Cardiac septum (tissue), 1 donor: ENCODE results near the gene SEMG1. TPM values are rescaled to one million over a fixed set of nuclear protein-coding genes. Genes with fewer than 3 reads are reported as not detected.

ENCODE experiments used
- DNase-seq: peaks from one replicate; pipeline ENCODE4 v3.0.0-alpha.2; 2020; ENCODE audit warnings: low spot score
- intact Hi-C: fragments of 100-400 bp; cut with DNase I; formaldehyde crosslinking; loops from one replicate; pipeline ENCODE4 v1.14.0; 2022
- long read RNA-seq: library from polyadenylated mRNA; unstranded; transcript quantifications from one replicate; pipeline ENCODE4 v2.0.0, GENCODE V29; 2021
- total RNA-seq: library from RNA; stranded (reverse); fragmentation: NEBNext Ultra II Directional; extraction: Animal tissue kit (Norgen Biotek cat#: 25700); gene quantifications from one replicate; pipeline ENCODE4 v1.2.1, GENCODE V29; 2021
- donor health status: DM: no; HTN: no; CAD: no.

Gene SEMG1
- not detected for total RNA-seq
- long read RNA-seq, result 0 reads

- intact Hi-C loops, result no loop called here
- no peak for DNase-seq
These were observed at the start of gene SEMG1 for GRCh38 chr20:45206725-45207124. Gene SEMG1 (plus strand): TSS chr20:45207033. CDS start chr20:45207054, 21 bp downstream.

- intact Hi-C loops, result no loop called here
- no peak for DNase-seq
These were observed 48.9 kb upstream of the SEMG1 start for GRCh38 chr20:45157962-45158361.

DNA sequence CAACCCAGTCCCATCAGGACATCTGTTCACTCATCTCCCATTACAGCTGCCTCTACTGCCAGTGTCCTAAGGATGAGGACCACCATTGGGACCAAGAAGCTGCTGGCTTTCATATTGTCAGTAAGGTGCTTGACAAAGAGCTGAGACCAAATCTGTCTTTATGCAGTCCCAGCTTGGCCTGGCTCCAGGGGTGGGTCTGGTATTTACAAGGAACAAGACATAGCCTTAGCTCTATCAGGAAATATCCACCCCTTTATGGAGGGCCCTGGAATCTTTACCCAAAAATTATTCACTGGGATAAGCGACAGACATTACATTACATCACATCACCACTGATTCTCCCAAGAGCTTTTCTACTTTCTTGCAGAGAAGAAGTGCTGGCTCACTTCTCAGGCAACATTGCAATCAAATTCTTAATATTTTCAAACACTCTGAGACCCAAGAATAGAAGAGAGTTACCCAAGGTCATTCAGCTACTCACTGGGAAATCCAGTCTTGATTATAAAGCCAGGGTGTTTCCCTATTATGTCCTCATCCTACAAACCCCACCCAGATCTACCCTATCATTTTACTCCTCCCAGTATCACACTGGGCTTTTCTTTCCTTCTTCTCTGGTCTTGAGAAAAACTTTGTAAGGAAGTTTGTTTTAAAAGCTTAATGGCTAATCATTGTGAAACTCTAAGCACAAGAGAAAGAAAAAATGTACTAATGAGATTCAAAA lies 43.6 kb upstream of the SEMG1 start:
- intact Hi-C loops, result no loop called here
- no peak for DNase-seq

- intact Hi-C loops, result no loop called here
- no peak for DNase-seq
These were observed 41.9 kb upstream of the SEMG1 start for GRCh38 chr20:45164906-45165305.

DNA sequence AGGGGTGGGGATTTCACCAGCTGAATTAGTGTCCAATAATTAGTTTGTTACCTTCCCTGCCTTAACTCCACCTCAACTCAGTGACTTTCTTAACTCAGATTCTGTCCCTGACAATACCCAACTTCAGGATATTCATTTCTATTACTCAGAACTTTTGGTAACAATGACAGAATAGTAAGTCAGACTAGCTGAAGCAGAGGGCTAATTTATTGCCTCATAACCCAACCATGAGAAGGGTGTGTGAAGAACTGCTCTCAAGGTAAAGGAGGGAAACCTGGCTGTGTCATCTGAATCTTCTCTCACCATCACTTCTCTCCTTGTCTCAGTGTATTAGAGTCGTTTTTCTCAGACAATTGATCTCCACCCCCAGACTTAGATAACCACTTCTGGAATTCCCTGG lies 33.3 kb upstream of the SEMG1 start:
- intact Hi-C loops, result no loop called here
- no peak for DNase-seq

- intact Hi-C loops, result no loop called here
- DNase-seq, result no peak
These were observed 32.1 kb upstream of the SEMG1 start, which contains the start of gene PI3 for GRCh38 chr20:45174434-45175364. Gene PI3 (plus strand): TSS chr20:45174902. CDS start chr20:45174923, 21 bp downstream.

DNA sequence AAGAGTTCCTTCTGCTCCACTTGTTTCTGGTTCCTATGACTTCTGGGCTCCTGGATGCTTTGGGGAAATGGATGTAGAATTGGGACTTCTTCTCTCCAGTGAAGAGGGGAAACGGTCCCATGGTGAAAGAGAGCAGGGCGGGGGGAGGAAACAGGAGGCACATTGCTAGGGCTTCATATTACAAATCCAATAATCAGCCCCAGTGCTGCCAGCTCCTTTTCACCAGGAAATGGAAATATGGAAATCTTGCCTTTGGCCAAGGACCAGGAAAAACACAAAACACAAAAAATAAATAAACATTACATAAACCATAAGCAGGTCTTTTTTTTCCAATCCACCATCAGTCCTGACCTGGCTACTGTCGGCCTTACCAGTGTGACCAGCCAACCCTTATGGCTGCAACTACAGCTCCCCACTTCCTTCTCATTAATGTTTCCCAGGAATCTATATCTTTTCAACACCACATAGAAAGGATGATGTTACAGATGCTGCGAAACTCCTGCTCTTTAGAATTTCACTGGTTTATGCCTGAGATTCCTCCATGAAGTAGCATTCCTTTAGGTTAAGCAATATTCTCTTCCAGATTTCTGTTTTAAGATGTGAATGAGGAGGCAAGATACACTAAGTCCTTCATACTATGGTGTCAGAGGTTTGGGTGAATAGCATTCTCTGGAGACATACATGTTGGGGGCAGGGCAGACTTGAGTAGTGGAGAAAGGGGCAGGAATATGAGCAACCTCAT lies 30.1 kb upstream of the SEMG1 start:
- intact Hi-C loops, result no loop called here
- DNase-seq, result no peak

GRCh38 chr20:45179166-45179565 lies 27.7 kb upstream of the SEMG1 start:
- DNase-seq, result no peak
- intact Hi-C loops, result no loop called here

DNA sequence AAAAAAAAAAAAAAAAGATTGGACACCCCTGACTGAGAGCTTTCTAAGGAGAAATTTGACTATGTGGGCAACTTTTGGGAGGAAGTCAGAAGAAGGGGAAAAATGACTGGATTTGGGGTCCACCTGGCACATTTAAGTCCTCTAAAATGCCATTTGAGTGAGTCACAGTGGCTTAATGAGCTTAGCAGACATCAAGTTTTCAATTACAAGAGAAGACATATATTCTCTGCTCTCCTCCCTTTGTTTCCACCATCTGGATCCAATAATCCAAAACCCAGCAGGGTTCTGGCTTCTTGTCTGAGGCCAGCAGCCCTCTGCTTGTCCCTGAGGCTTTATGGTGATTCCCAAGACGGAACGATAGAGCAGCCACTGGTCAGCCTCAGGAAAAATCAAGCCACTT lies 25.2 kb upstream of the SEMG1 start:
- DNase-seq, result no peak
- intact Hi-C loops, result no loop called here

DNA sequence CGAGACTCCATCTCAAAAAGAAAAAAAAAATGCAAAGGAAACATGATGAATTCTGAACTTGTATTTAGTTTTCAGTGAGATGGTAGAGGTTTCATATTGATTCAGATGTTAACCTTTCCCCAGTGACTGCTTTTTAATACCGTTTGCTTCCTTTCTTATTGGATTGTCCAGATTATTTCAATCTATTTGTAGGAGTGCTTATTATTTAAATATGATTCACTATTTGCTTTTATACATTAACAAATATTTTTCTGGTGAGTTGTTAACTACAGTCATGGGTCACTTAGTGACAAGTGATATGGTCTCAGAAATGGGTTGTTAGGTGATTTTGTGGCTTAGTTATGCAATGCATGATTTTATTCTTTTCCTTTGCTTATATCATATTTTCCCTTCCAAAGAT lies 23.7 kb upstream of the SEMG1 start:
- intact Hi-C loops, result no loop called here

GRCh38 chr20:45187693-45188092 lies 19.1 kb upstream of the SEMG1 start:
- DNase-seq, result no peak
- intact Hi-C loops, result no loop called here

More for the DNA sequence above, 23.7 kb upstream of the SEMG1 start:
- no peak for DNase-seq

DNA sequence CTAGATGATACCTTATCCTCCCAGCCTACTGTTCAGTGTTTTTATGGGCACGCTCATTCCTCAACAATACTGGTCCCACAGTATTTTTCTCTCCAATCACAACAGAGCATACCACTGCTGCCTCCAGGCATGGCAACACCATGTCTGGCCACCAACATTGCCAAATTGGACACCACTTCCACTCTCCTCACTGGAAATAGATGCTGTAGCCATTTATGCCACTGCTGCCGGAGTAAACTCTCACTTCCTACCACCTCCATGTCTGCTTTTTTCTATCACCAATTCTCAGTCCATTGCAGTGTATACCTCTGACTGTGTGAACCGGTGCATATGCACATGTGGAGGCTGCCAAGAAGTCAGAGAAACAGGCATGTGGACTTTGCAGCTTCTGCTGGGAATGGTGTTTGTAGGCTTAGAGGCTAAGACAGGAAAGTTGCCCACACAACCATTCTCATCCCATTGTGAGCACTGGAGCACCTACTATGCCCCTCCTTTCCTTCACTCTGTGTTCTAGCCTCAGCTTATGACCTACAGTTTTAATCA lies 17.7 kb upstream of the SEMG1 start:
- intact Hi-C loops, result no loop called here
- DNase-seq, result no peak

DNA sequence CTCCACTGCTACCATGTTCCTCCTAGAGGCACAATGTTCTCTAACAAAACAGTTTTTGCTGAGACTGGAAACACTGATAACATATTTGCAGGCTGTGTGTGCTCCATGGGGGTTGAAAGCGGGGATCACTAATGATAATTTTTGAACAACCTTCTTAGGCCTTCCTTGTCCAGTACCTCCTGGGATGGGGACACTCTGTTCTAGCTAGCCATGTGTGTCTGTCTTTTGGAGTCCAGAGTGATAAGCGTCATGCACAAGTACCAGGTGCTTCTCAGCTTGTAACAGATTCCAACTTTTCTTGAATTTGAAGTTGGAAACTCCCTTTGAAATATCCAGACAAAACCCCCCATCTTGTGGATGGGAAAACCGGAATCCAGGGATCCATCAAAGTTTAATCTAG lies 17.0 kb upstream of the SEMG1 start:
- intact Hi-C loops, result no loop called here
- no peak for DNase-seq

DNA sequence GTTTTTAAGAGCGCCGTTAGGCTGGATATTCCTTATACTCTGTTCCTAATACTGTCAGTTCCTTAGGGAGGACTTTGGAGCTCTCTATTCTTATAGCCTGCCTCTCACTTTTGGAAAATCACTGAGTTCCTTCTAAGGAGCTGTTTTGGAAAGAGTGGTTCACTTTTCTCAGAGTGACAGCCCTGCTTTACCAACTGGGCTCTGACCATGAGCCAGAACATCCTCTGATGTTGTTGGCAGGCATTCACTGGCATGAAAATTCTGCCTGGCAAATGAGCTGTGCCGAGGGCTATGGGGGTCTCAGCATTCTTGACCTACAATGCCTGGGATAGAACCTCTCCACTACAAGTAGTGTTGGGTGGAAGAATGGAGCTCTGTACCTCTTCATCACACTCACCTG lies 14.9 kb upstream of the SEMG1 start:
- no peak for DNase-seq
- intact Hi-C loops, result no loop called here

DNA sequence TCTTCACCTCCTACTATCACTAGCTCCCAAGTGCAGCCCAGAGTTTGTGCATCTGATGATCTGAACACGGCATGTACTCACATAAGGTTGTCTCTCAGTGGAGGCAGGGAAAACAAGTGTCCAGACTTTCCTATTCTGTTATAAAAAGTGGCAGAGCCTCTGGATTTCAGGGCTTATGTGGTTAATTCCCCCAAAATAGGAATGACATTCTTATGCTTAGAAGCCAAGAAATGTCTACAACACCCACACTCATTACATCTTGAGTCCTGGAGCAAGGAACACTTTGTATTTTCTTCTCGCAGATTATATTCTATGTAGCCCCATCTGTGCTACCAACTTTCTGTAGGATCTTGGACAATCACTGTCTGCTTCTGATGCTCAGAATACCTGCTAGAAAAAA lies 13.5 kb upstream of the SEMG1 start:
- intact Hi-C loops, result no loop called here
- no peak for DNase-seq

DNA sequence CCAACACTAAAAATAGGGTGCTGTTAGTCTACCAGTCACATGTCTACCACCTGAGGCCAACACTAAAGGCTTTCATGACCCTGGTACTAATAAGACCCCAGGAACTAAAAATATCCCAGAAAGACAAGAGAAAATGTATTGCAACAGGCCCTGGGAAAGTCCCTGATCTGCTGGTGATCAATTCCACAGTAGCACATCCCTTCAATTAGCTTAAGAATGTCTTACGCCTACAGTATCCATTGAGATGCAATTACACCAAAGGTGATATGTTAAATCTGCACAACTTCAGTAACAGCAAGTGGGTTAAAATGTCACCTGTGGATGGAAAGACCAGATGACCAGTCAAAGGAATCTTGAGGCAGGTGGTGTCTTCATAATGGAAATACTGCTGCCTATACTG lies 3.1 kb downstream of the SEMG1 start:
- no peak for DNase-seq
- intact Hi-C loops, result no loop called here

DNA sequence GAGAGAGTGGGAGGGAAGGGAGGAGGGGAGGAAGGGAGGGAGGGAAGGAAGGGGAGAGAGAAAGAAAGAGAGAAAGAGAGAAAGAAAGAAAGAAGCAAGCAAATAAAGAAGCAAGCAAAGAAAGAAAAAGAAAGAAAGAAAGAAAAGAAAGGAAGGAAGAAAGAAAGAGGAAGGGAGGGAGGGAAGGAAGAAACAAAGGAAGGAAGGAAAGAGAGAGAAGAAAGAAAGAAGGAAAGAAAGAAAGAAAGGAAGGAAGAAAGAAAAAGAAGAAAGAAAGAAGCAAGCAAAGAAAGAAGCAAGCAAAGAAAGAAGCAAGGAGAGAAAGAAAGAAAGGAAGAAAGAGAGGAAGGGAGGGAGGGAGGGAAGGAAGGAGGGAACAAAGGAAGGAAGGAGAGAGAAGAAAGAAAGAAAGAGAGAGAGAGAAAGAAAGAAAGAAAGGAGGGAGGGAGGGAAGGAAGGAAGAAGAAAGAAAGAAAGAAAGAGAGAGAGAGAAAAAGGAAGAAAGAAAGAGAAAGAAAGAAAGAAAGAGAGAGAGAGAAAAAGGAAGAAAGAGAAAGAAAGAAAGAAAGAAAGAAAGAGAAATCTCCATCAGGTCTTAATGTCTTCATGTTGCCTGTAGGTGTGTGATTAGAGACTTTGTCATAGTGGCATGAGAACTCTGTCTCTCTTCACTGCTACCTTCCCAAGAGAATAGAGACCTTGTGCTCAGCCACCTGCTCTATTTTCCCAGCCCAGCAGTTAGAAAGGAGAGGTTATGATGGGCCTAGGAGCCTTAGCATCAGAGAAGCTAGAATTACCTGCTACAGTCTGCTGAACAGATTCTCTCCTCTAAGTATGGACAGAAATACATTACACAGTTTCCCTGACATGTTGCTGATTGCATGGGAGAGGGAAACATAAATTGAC lies 5.0 kb downstream of the SEMG1 start:
- intact Hi-C loops, result no loop called here
- no peak for DNase-seq

GRCh38 chr20:45212836-45213235 lies 6.0 kb downstream of the SEMG1 start:
- intact Hi-C loops, result no loop called here
- no peak for DNase-seq

GRCh38 chr20:45218124-45218523 lies 11.3 kb downstream of the SEMG1 start:
- intact Hi-C loops, result no loop called here
- DNase-seq, result no peak
